GM06990 (cell line): ENCODE data around the gene LACTB.

Source experiments
- DNase-seq: peaks from one replicate; pipeline ENCODE4 v3.0.0-alpha.2; 2011; ENCODE audit not compliant: insufficient read length; ENCODE audit errors: extremely low read depth
- H3K27me3 ChIP-seq: replicated peaks from 2 replicates; pipeline ENCODE4 v1.6.0; 2011; ENCODE audit warnings: low read length; ENCODE audit not compliant: control insufficient read depth, insufficient read depth
- H3K36me3 ChIP-seq: 2 replicates; pipeline ENCODE4 v1.5.1; 2011; ENCODE audit warnings: low read length; ENCODE audit not compliant: control insufficient read depth, insufficient read depth
- H3K4me3 ChIP-seq: replicated peaks from 2 replicates; pipeline ENCODE4 v1.5.1; 2011; ENCODE audit warnings: low read depth, mild to moderate bottlenecking, control low read depth, low read length
- TF ChIP-seq, protein P1 (sequence below): IDR thresholded peaks from 2 replicates; pipeline ENCODE4 v1.5.1; 2011; ENCODE audit warnings: low read length, control low read depth, mild to moderate bottlenecking, inconsistent platforms; ENCODE audit not compliant: insufficient read depth, poor library complexity, severe bottlenecking

LACTB gene

DNA sequence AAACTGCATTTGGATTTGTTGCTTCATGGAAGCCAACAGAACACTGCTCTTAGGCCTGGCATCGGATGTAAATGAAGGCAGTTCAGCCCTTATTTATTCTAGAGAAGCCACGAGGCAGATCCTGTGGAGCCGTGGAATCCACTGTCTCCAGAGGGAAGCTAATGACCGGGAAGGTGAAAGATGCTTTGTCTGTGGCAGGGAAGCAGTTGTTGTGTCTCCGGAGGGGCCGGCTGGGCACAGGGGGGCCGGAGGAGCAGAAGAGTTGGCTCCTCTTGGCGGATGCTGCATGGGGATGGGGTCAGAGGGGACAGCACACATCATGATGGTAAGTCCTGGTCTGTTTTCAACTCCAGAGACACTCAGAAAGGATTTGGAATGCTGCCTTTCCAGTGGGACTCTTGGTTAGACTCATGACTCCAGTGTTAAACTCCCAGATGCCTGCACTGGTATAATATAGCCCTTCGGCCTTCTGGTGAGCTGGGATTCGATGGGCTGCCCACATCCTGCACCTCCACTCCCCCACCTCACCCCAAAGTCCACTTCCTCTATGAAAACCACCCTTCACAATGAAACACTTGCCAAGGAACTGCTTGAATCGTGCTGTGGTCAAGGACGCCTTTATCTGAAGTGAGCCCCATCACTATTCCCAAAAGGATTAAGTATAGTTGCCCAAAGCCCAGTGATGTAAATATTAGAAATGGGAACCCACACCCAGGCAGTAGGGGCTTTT is 45.5 kb upstream of the LACTB start:
- H3K36me3 ChIP-seq: no peaks in the 10 kb centered on the region
- TF ChIP-seq, protein P1, sequence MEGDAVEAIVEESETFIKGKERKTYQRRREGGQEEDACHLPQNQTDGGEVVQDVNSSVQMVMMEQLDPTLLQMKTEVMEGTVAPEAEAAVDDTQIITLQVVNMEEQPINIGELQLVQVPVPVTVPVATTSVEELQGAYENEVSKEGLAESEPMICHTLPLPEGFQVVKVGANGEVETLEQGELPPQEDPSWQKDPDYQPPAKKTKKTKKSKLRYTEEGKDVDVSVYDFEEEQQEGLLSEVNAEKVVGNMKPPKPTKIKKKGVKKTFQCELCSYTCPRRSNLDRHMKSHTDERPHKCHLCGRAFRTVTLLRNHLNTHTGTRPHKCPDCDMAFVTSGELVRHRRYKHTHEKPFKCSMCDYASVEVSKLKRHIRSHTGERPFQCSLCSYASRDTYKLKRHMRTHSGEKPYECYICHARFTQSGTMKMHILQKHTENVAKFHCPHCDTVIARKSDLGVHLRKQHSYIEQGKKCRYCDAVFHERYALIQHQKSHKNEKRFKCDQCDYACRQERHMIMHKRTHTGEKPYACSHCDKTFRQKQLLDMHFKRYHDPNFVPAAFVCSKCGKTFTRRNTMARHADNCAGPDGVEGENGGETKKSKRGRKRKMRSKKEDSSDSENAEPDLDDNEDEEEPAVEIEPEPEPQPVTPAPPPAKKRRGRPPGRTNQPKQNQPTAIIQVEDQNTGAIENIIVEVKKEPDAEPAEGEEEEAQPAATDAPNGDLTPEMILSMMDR: no peak
- no peaks in the 10 kb centered on the region; the same call in none of the 2 replicates for H3K27me3 ChIP-seq
- H3K4me3 ChIP-seq: no peak overlapping the region
- DNase-seq: no peak

DNA sequence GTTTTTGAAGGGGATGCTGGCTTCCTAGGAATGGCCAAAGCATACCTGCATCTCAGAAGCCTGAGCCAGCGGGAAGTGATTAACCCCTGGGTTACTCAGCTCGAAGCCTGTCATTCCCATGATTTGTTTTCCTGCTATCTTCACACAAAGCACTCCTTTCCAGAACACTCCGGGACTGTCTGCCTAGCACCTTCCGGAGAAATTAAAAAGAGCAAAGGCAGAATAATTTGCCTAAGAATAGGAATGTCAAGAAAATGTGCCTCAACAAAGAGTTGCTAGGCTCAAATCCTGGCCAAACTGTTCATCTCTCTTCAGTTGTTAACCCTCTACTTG is 45.0 kb upstream of the LACTB start:
- Histone ChIP-seq H3K36me3 (no peaks in the 10 kb centered on the region), H3K4me3 (no peak overlapping the region), H3K27me3 (no peaks in the 10 kb centered on the region; the same call in none of the 2 replicates)
- DNase-seq: no peak
- TF ChIP-seq, protein P1: no peak

DNA sequence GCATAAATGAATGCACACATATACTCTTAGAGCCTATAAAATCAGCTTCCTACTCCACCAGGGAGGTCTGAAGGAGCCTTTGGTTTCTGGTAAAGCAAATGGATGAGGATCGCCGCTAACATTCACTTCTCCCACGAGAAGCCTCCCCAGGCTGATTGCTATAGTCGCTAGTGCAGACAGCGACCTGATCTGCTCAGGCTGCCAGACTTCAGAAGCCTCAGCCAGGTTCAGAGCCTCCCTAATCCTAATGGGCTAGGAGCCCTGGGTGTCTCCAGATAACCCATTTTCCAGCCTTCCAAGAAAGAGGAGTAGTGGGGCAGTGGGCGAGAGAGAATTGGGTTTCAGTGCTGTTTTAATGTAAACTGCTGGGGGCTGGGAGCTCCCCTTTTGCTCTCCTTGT is 43.7 kb upstream of the LACTB start:
- Histone ChIP-seq H3K36me3 (no peaks in the 10 kb centered on the region), H3K4me3 (no peak overlapping the region), H3K27me3 (no peaks in the 10 kb centered on the region; the same call in none of the 2 replicates)
- no peak for DNase-seq
- TF ChIP-seq, protein P1: no peak

DNA sequence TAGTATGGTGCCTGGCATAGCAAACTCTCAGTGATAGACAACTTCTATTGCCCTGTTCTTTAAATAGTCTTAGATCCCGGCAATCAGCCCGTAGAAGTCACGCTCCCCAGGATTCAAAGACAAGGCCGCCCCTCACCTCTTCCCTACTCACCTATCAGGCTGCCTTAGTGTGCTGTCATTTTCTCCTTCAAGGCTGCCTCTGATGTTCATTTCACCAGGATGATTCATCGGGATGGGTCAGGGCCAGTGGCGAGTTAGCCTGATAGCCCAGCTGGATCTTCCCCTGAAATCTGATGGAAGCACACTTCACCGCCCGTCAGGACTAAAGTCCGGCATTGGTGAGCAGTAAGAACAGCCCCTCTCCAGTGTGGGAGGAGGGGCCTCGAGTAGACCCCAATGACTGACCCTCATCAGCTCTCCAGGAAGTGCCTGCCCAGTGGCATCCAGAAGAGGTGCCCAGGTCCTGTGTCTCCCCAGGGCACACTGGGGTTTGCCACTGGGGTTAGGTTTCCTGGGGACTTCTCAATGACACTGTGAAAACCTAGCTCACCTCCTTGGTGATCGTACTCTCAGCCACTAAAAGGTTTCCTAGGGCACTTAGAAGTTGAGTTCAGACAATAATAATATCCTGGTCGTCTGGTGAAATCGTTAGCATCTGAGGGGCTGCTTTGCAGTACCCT is 41.6 kb upstream of the LACTB start:
- Histone ChIP-seq H3K36me3 (no peaks in the 10 kb centered on the region), H3K27me3 (no peaks in the 10 kb centered on the region; the same call in none of the 2 replicates), H3K4me3 (no peak overlapping the region)
- DNase-seq: no peak
- TF ChIP-seq, protein P1: no peak

DNA sequence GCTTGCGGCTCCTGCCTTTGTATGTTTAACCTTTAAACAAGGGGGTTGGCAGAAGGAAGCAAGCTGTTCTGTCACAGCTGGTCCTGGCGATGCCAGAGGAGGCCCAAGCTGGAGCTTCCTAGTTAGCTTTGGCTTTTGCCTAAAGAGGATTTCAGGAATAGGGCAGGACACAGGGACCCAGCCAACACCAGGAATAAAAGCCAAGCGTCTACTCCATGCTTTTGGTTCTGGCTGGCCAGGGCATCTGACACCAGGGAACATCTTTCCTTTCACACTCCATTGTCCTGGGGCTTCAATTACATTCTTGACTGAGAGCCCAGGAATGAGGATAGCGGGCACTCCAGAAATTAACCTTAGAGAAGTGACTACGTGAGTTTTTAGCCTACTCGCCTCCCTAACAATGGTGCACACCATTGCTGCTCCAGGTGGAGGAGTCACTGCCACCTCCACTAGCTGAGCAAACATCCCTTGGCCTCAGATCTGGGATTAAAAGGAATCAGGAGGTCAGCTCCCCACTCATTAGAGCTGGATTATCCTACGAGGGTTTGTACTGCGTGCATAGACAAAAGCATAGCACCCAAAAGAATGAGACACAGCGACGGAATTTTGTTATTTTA is 40.9 kb upstream of the LACTB start:
- TF ChIP-seq, protein P1: no peak
- DNase-seq: no peak

More for the DNA sequence above, 40.9 kb upstream of the LACTB start:
- Histone ChIP-seq H3K36me3 (no peaks in the 10 kb centered on the region), H3K4me3 (no peak overlapping the region), H3K27me3 (no peaks in the 10 kb centered on the region; the same call in none of the 2 replicates)
